SIG-M5 treated with dmso at 0.1 percent for 504 hours (cell line): ENCODE data around the gene SAMD4A.

Experiments
- DNase-seq: peaks from one replicate; lab custom pipeline; 2025; ENCODE audit not compliant: unreplicated experiment; lab: John Stamatoyannopoulos, UW

SAMD4A gene

DNA sequence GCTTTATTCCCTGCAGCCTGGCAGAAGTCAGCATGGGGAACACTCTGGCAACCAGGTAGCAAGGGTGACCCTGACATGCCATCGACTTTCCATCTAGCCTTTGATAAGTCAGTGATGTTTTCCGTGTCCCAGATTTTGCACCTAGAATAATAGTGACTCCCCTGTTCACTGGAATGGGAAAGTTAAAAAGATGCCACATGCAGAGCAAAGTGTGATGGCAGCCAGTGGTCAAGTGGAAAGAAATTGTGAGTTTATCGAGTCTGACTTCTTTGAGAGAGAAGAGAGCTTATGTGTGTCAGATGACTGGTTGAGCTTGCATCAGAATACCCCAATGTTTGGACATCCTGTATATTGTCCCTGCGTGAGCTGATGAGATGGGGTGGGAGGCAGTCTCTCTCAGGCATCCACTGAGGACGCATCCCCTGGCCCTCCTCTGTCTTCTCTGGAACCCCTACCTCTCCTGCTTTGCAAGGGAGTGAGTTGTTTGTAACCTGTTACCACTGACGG, 187.2 kb downstream of the SAMD4A start:
- no peak for DNase-seq

GRCh38 chr14:54754623-54755386, 187.9 kb downstream of the SAMD4A start:
- no peak for DNase-seq

GRCh38 chr14:54756656-54757392, 189.9 kb downstream of the SAMD4A start:
- no peak for DNase-seq

DNA sequence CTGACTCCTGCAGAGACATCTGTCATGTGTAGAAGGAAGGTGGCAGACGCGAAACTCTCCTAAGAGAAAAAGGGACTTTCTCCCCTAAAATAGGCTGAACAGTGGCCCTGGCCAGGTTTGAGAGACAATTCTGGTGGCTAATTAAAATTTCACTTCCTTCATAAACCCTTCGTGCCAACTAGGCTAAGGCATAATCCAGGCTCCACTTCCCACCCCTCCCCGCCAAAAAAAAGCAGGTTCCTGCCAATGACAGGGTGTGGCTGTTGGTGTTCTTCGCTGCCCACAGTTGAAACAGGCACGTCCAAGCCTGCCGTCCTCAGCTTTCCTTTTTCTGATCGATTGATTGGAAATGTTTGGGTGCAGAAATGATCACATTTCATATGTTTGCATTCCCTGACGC, 191.1 kb downstream of the SAMD4A start:
- no peak for DNase-seq

- DNase-seq: no peak
Measured at GRCh38 chr14:54759982-54760585, 193.2 kb downstream of the SAMD4A start.

DNA sequence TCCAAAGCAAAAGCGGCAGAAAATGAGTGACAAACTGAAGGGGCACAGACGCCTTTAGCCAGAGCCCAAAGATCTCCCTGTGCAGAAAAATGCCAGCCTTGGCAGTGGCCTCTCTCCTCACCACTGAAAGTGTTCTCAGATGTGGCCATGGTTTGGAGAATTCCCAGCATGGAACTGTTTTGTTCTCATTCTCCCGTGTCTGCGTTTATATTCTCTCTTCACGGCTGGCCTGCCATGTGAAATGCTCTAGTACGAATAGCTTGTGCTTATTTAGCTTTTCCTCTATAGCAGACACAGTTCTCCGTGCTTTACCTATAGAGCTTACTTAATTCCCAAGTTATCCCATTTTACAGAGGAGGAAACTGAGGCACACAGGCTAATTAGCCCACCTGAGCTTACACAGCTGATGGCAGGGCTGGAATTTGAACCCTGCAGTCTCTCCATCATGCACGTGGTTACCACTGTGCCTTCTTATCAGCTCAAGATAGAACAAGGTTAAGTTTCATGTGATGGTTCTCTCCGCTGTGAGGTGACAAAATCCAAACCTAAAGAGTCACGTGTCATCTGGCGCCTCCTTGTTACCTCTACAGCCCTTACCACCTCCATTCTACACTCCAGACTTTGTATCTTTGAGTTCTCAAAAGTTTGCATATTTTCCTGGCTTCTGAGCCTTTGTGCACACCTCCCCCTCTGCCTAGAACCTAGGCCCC, 194.1 kb downstream of the SAMD4A start:
- no peak for DNase-seq

GRCh38 chr14:54761835-54762234, 194.9 kb downstream of the SAMD4A start:
- no peak for DNase-seq

DNA sequence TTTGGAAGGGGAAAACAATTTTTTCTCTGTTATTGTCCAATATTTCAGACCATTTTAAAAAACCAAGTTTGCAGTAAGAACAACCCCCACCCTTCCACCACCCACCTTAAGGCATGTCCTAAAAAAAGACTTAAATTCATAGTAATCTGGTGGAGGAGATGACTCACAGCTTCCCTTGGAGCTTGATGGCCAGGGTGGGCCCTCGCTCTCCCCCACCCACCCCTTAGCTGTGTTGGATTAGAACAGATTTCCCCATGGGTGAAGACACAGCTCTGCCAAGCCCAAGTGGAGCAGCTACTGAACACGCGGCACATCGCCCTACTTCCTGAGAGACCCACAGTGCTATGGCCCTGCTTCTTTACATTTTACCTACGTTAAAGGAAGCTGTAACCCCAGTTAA, 195.4 kb downstream of the SAMD4A start:
- no peak for DNase-seq

DNA sequence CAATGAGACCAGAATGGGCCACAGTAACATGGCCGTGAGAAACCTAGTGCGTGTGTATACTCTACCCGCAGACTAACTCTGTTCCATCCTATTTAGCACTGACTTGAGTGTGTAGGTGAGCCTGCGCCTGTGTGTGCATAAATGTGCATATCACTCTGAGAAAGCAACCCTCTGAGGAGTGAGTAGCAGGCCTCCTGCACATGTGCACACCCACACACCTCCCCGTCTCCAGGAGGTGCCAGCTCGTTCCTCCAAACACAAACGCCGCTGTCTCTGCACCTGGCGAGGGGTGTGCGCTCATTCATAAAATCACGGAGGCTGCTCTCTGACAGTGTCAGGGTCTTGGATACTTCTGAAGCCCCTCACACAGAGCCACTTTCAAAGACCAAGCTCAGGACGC, 196.8 kb downstream of the SAMD4A start:
- DNase-seq: no peak

DNA sequence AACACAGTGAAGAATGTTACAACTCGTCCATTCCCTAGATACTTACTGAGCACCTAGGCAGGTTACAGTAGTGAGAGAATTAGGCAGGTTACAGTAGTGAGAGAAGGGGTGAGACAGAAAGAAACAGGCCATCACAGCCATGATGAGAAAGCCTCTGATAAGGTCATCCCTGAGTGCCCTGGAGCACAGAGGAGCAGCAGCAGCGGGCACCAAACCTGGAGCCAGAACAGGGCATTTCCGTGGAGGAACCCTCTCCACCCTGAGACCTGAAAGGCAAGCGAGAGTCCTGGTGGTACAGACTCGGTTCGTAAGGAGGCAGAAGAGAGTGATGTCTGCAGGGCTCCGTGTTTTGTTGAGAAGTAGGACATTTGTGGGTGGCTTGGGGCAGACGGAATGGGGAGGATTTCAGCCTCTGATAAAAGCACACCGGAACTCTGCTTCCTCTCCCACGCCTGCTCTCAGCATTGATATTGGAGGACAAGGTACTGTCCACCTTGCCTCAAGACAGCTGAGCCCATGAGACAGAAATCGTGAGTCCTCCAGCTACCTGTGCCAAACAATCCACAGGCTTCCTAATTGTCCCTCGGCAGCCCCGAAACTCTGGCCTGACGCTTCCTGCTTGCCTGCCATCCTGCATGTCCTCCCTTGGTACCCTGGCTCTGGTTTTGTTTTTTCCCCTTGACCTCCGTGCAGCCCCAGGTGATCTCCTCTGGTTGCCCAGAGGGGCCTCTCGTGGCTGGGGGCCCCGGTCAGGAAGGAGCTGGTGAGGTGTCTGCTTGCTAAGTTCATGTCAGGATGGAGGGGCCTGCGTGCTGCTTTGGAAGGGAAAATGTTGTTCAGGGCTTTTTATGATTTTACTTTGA, 199.6 kb downstream of the SAMD4A start:
- no peak for DNase-seq

- DNase-seq: no peak
Measured at GRCh38 chr14:54767139-54767431, 200.2 kb downstream of the SAMD4A start.

DNA sequence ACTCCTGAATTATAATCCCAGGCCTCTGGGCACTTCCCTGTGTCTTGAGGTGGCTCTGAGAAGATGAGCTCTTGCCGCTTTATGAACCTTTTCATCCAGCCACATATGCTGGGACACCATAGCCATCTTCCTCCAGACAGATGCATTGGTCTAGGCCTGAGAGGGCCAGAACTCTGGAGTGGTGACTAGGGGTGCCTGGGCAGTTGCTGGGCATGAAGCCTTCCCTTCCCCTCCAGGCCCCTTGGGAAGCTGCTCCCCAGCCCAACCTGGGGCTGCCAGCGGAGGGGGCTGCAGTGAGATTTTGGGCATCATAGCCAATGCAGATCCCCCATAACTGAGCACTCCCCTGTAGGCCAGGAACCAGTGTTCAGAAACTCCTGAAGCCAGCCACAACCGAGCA, 200.5 kb downstream of the SAMD4A start:
- no peak for DNase-seq

GRCh38 chr14:54768501-54769129, 201.7 kb downstream of the SAMD4A start:
- DNase-seq: no peak

- DNase-seq: no peak
Measured at GRCh38 chr14:54769951-54770863, 203.3 kb downstream of the SAMD4A start.

DNA sequence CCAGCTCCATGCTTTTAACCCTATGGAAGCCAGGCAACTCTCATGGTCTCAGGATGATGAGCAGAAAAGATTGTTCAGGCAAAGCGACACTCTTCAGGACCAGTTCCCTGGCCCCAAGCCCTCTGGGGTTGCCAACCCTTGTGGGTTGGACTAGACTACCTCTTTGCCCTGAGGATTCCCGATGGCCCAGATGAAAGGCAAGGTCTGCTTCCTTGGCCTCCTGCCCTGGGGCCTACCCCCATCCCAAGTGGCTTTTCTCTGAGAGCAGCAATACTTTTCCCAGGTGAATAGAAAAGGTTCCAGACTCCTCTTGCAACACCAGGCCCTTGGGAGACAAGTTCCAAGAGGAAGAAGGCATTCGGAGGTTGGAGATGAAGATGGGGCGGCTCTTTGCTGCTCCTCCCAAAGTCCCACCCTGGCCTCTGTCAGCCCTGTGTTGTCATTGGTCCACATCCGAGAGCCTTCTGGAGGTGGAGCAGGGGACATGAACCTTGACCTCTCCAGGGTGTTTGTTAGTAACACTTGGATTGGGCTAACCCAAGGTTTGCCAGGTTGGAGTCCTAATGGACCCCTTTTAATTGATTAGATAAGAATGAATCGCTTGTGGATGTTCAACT, 204.6 kb downstream of the SAMD4A start:
- no peak for DNase-seq

DNA sequence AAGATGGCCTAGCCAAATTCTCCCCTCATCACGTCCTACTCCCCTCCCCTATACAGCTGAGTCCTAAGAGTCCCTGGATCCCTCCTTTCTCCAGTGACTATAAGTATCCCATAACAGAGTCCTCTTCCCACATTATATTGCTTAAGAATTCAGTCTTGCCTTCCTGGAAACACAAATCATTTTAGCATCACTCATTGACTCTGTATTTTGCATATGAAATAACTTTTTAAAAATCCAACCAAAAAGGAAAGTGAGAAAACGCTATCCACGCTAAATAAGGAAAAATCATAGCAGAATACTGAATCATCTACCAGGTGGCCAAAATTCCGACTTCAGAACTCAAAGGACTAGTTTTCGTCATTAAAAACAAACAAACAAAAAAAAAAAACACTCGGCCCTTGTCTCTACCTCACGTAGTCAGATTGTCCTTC, 205.5 kb downstream of the SAMD4A start:
- DNase-seq: no peak

DNA sequence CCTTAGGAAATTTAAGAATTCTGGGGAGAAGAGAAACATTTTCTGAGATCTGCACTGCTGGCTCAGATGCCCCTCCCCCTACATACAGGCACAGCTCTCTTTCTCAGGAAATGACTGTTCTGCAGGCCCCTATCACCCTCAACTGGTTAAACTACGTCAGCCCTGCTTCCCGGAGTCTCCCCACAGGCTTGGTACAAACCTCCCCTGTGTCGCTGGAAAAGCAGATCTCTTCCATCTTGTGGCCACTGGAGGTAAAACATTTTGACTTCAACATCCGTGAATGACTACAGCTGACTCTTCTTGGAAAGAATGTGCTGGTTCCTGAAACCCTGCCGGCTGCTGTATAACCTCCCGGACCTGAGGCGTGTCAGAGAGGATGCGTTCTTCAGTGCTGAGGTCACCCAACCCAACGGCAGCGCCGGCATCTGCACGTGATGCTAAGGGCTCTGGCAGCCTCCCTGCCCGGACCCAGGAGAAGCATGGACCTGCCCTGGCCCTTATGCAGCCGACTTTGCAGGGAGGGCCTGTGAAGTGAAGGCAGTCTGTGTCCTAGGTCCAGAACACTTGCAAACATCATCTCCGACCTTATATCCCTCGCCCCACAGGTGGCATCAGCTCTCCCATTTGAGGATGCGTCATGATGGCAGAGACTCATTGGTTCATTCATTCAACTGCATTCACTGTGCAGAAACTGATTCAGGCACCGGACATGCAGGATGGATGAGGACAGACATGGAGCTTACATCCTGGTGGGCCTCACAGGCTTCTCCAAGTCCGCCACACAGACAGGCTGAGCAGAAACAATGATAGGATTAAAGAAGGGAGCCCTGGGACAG, 206.5 kb downstream of the SAMD4A start:
- peak; percentile 92 for DNase-seq

GRCh38 chr14:54774824-54775223, 207.9 kb downstream of the SAMD4A start:
- no peak for DNase-seq
